ENCODE data around the gene TAGLN2. TPM values are rescaled to one million over a fixed set of nuclear protein-coding genes. Genes with fewer than 3 reads are reported as not detected.

Gene TAGLN2
- total and polyA plus RNA-seq, 9 of the 15 experiments (the other 6 are each of a cell fraction or from before 2014, with no cell fraction given) = 192 to 683 (median 455) TPM

DNA sequence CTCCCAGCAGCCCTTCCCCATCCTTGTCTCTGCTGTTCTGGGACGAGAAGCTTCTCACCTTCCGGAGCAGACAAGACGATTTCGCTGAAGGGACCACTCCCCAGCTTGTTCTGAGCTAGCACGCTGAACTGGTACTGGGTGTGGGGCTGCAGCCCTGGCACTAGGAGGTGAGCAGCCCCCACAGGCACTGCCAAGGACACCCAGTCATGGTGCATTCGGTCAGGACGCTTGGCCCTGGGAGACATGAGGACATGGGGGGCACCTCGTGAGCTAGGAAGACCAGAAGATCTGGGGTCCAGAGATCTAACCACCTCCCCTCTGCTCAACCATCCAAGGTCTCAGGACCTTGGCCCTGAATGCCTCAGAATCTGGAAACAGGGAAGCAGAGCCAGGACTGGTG is 5.3 kb upstream of the TAGLN2 start:
- BruUV-seq (replicated peaks) = no TSS peak
- TF ChIP-seq CREB5 (CRISPR knock-in tag; IDR thresholded peaks at IDR 0.05) (no peak), ZNF444 (CRISPR knock-in tag; IDR thresholded peaks at IDR 0.05) (no peak), ARID2 (IDR thresholded peaks at IDR 0.05) (no peak), SMARCC2 (IDR thresholded peaks at IDR 0.05; ENCODE audit: low read depth) (no peak)
- TF ChIP-seq, protein P1, sequence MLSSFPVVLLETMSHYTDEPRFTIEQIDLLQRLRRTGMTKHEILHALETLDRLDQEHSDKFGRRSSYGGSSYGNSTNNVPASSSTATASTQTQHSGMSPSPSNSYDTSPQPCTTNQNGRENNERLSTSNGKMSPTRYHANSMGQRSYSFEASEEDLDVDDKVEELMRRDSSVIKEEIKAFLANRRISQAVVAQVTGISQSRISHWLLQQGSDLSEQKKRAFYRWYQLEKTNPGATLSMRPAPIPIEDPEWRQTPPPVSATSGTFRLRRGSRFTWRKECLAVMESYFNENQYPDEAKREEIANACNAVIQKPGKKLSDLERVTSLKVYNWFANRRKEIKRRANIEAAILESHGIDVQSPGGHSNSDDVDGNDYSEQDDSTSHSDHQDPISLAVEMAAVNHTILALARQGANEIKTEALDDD (IDR thresholded peaks at IDR 0.05) = no peak
- TF ChIP-seq, protein P2, sequence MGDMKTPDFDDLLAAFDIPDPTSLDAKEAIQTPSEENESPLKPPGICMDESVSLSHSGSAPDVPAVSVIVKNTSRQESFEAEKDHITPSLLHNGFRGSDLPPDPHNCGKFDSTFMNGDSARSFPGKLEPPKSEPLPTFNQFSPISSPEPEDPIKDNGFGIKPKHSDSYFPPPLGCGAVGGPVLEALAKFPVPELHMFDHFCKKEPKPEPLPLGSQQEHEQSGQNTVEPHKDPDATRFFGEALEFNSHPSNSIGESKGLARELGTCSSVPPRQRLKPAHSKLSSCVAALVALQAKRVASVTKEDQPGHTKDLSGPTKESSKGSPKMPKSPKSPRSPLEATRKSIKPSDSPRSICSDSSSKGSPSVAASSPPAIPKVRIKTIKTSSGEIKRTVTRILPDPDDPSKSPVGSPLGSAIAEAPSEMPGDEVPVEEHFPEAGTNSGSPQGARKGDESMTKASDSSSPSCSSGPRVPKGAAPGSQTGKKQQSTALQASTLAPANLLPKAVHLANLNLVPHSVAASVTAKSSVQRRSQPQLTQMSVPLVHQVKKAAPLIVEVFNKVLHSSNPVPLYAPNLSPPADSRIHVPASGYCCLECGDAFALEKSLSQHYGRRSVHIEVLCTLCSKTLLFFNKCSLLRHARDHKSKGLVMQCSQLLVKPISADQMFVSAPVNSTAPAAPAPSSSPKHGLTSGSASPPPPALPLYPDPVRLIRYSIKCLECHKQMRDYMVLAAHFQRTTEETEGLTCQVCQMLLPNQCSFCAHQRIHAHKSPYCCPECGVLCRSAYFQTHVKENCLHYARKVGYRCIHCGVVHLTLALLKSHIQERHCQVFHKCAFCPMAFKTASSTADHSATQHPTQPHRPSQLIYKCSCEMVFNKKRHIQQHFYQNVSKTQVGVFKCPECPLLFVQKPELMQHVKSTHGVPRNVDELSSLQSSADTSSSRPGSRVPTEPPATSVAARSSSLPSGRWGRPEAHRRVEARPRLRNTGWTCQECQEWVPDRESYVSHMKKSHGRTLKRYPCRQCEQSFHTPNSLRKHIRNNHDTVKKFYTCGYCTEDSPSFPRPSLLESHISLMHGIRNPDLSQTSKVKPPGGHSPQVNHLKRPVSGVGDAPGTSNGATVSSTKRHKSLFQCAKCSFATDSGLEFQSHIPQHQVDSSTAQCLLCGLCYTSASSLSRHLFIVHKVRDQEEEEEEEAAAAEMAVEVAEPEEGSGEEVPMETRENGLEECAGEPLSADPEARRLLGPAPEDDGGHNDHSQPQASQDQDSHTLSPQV (IDR thresholded peaks at IDR 0.05) = no peak

More for the DNA sequence above, 5.3 kb upstream of the TAGLN2 start:
- Histone ChIP-seq H3K27ac (ENCODE audit: extremely low read depth, low read depth, low read length) (no peak overlapping the region), H3K4me2 (ENCODE audit: insufficient read depth, low read length) (no peak overlapping the region), H3K36me3 (ENCODE audit: control insufficient read depth, insufficient read depth, low read length) (no peaks in the 10 kb centered on the region), H3K79me2 (ENCODE audit: control insufficient read depth, insufficient read depth, low read length) (no peaks in the 10 kb centered on the region; the same call in 2 of the 3 replicates), H3K4me1 (replicated peaks in 1 of 2; ENCODE audit: control insufficient read depth in 2 of 2, insufficient read depth in 2 of 2, low read length in 2 of 2) (peaks cover 4 to 47% of the 10 kb centered on the region in 2 experiments; a peak in 3 of 5 replicates), H3K27me3 (ENCODE audit: control insufficient read depth in 2 of 2, insufficient read depth in 2 of 2, low read length in 2 of 2) (peaks cover 9 to 45% of the 10 kb centered on the region in 2 experiments; a peak in 4 of 5 replicates), H2AFZ (ENCODE audit: low read depth, low read length) (no peak overlapping the region), H4K20me1 (replicated peaks; ENCODE audit: control insufficient read depth, insufficient read depth, low read length) (no peaks in the 10 kb centered on the region; the same call in 1 of the 2 replicates), H3K4me3 (no peak overlapping the region), H3K9me1 (ENCODE audit: control insufficient read depth, insufficient read depth, low read length) (no peaks in the 10 kb centered on the region), H3K9me3 (replicated peaks; ENCODE audit: control insufficient read depth, insufficient read depth, low read depth, low read length) (no peaks in the 10 kb centered on the region), H3K9ac (ENCODE audit: insufficient read depth in 1 of 2, low read depth in 2 of 2, low read length in 2 of 2) (no peak overlapping the region)
- FAIRE-seq (no peak), DNase-seq (ENCODE audit: extremely low read depth in 1 of 4, low spot score in 3 of 4) (no peak), ATAC-seq (no peak)
- ChIA-PET POLR2A (interaction anchor here (0.6 to 1.2 kb wide), 3 partner anchors 9 to 778 kb away, joined by 3 to 5 read pairs (median 4); no protein-coding TSS in a partner anchor), CTCF (ENCODE audit: low intra/inter-chr PET ratio) (no interaction called here)
- intact Hi-C loops (cut with micrococcal nuclease) = no loop called here
- in situ Hi-C loops (cut with MboI) = no loop called here
- WGBS (ENCODE audit: insufficient coverage, low coverage, missing lambda C conversion rate) = 46% methylated on average over 8 of the region's 8 CpGs
